ENCODE measurements around the gene PRRX2.

PRRX2 gene

GRCh38 chr9:129675620-129676019 lies 10.2 kb downstream of the PRRX2 start:
- H3K4me3 ChIP-seq (ENCODE audit: low read length), result no peak overlapping the region
- H3K9ac ChIP-seq (ENCODE audit: low read depth, low read length), result no peak overlapping the region
- no peaks in the 10 kb centered on the region for H3K4me1 ChIP-seq (ENCODE audit: insufficient read depth, low read length)
- H3K36me3 ChIP-seq (ENCODE audit: insufficient read depth, low read depth, low read length), result no peaks in the 10 kb centered on the region
- H3K27ac ChIP-seq (ENCODE audit: low read length), result no peak overlapping the region
- H3K27me3 ChIP-seq (ENCODE audit: insufficient read depth, low read length), result no peaks in the 10 kb centered on the region
- H3K9me3 ChIP-seq (ENCODE audit: insufficient read depth, low read depth, low read length), result no peaks in the 10 kb centered on the region

- Histone ChIP-seq H3K9me3 (ENCODE audit: insufficient read depth, low read depth, low read length) (no peaks in the 10 kb centered on the region), H3K4me1 (ENCODE audit: insufficient read depth, low read length) (no peaks in the 10 kb centered on the region), H3K27me3 (ENCODE audit: insufficient read depth, low read length) (no peaks in the 10 kb centered on the region), H3K36me3 (ENCODE audit: insufficient read depth, low read depth, low read length) (no peaks in the 10 kb centered on the region), H3K4me3 (ENCODE audit: low read length) (no peak overlapping the region), H3K27ac (ENCODE audit: low read length) (no peak overlapping the region), H3K9ac (ENCODE audit: low read depth, low read length) (no peak overlapping the region)
These were observed 10.8 kb downstream of the PRRX2 start for GRCh38 chr9:129676287-129676686.

GRCh38 chr9:129676975-129677374 lies 11.5 kb downstream of the PRRX2 start:
- H3K27me3 ChIP-seq (ENCODE audit: insufficient read depth, low read length), result no peaks in the 10 kb centered on the region
- H3K9ac ChIP-seq (ENCODE audit: low read depth, low read length), result no peak overlapping the region
- H3K4me1 ChIP-seq (ENCODE audit: insufficient read depth, low read length), result no peaks in the 10 kb centered on the region
- H3K27ac ChIP-seq (ENCODE audit: low read length), result no peak overlapping the region
- no peaks in the 10 kb centered on the region for H3K36me3 ChIP-seq (ENCODE audit: insufficient read depth, low read depth, low read length)
- H3K9me3 ChIP-seq (ENCODE audit: insufficient read depth, low read depth, low read length), result no peaks in the 10 kb centered on the region
- no peak overlapping the region for H3K4me3 ChIP-seq (ENCODE audit: low read length)

GRCh38 chr9:129677456-129677855 lies 12.0 kb downstream of the PRRX2 start:
- Histone ChIP-seq H3K4me1 (ENCODE audit: insufficient read depth, low read length) (no peaks in the 10 kb centered on the region), H3K36me3 (ENCODE audit: insufficient read depth, low read depth, low read length) (no peaks in the 10 kb centered on the region), H3K27ac (ENCODE audit: low read length) (no peak overlapping the region), H3K9ac (ENCODE audit: low read depth, low read length) (no peak overlapping the region), H3K4me3 (ENCODE audit: low read length) (no peak overlapping the region), H3K9me3 (ENCODE audit: insufficient read depth, low read depth, low read length) (no peaks in the 10 kb centered on the region), H3K27me3 (ENCODE audit: insufficient read depth, low read length) (no peaks in the 10 kb centered on the region)

GRCh38 chr9:129678844-129679243 lies 13.4 kb downstream of the PRRX2 start:
- Histone ChIP-seq H3K4me1 (ENCODE audit: insufficient read depth, low read length) (no peaks in the 10 kb centered on the region), H3K9me3 (ENCODE audit: insufficient read depth, low read depth, low read length) (no peaks in the 10 kb centered on the region), H3K27ac (ENCODE audit: low read length) (no peak overlapping the region), H3K36me3 (ENCODE audit: insufficient read depth, low read depth, low read length) (no peaks in the 10 kb centered on the region), H3K4me3 (ENCODE audit: low read length) (no peak overlapping the region), H3K27me3 (ENCODE audit: insufficient read depth, low read length) (no peaks in the 10 kb centered on the region), H3K9ac (ENCODE audit: low read depth, low read length) (no peak overlapping the region)

GRCh38 chr9:129679537-129679936 lies 14.1 kb downstream of the PRRX2 start:
- Histone ChIP-seq H3K36me3 (ENCODE audit: insufficient read depth, low read depth, low read length) (no peaks in the 10 kb centered on the region), H3K9me3 (ENCODE audit: insufficient read depth, low read depth, low read length) (no peaks in the 10 kb centered on the region), H3K27ac (ENCODE audit: low read length) (no peak overlapping the region), H3K4me1 (ENCODE audit: insufficient read depth, low read length) (no peaks in the 10 kb centered on the region), H3K4me3 (ENCODE audit: low read length) (no peak overlapping the region), H3K27me3 (ENCODE audit: insufficient read depth, low read length) (no peaks in the 10 kb centered on the region), H3K9ac (ENCODE audit: low read depth, low read length) (no peak overlapping the region)

- Histone ChIP-seq H3K4me3 (ENCODE audit: low read length) (no peak overlapping the region), H3K9ac (ENCODE audit: low read depth, low read length) (no peak overlapping the region), H3K36me3 (ENCODE audit: insufficient read depth, low read depth, low read length) (no peaks in the 10 kb centered on the region), H3K4me1 (ENCODE audit: insufficient read depth, low read length) (no peaks in the 10 kb centered on the region), H3K9me3 (ENCODE audit: insufficient read depth, low read depth, low read length) (no peaks in the 10 kb centered on the region), H3K27me3 (ENCODE audit: insufficient read depth, low read length) (no peaks in the 10 kb centered on the region), H3K27ac (ENCODE audit: low read length) (no peak overlapping the region)
These were observed 16.5 kb downstream of the PRRX2 start for GRCh38 chr9:129681924-129682323.

- Histone ChIP-seq H3K9ac (ENCODE audit: low read depth, low read length) (no peak overlapping the region), H3K27ac (ENCODE audit: low read length) (no peak overlapping the region), H3K27me3 (ENCODE audit: insufficient read depth, low read length) (no peaks in the 10 kb centered on the region), H3K36me3 (ENCODE audit: insufficient read depth, low read depth, low read length) (no peaks in the 10 kb centered on the region), H3K4me1 (ENCODE audit: insufficient read depth, low read length) (no peaks in the 10 kb centered on the region), H3K4me3 (ENCODE audit: low read length) (no peak overlapping the region), H3K9me3 (ENCODE audit: insufficient read depth, low read depth, low read length) (no peaks in the 10 kb centered on the region)
These were observed 16.9 kb downstream of the PRRX2 start for GRCh38 chr9:129682381-129682780.

- Histone ChIP-seq H3K9me3 (ENCODE audit: insufficient read depth, low read depth, low read length) (no peaks in the 10 kb centered on the region), H3K27ac (ENCODE audit: low read length) (no peak overlapping the region), H3K4me3 (ENCODE audit: low read length) (no peak overlapping the region), H3K4me1 (ENCODE audit: insufficient read depth, low read length) (no peaks in the 10 kb centered on the region), H3K9ac (ENCODE audit: low read depth, low read length) (no peak overlapping the region), H3K27me3 (ENCODE audit: insufficient read depth, low read length) (no peaks in the 10 kb centered on the region), H3K36me3 (ENCODE audit: insufficient read depth, low read depth, low read length) (no peaks in the 10 kb centered on the region)
These were observed 19.9 kb downstream of the PRRX2 start for GRCh38 chr9:129685220-129685932.

GRCh38 chr9:129685933-129686259 lies 20.4 kb downstream of the PRRX2 start:
- no peaks in the 10 kb centered on the region for H3K36me3 ChIP-seq (ENCODE audit: insufficient read depth, low read depth, low read length)
- H3K4me1 ChIP-seq (ENCODE audit: insufficient read depth, low read length), result no peaks in the 10 kb centered on the region
- no peaks in the 10 kb centered on the region for H3K27me3 ChIP-seq (ENCODE audit: insufficient read depth, low read length)
- no peak overlapping the region for H3K9ac ChIP-seq (ENCODE audit: low read depth, low read length)
- no peak overlapping the region for H3K4me3 ChIP-seq (ENCODE audit: low read length)
- H3K9me3 ChIP-seq (ENCODE audit: insufficient read depth, low read depth, low read length), result no peaks in the 10 kb centered on the region
- no peak overlapping the region for H3K27ac ChIP-seq (ENCODE audit: low read length)

- Histone ChIP-seq H3K9me3 (ENCODE audit: insufficient read depth, low read depth, low read length) (no peaks in the 10 kb centered on the region), H3K27ac (ENCODE audit: low read length) (no peak overlapping the region)
These were observed 21.3 kb downstream of the PRRX2 start for GRCh38 chr9:129686736-129687135.

GRCh38 chr9:129687391-129687790 lies 21.9 kb downstream of the PRRX2 start:
- Histone ChIP-seq H3K9ac (ENCODE audit: low read depth, low read length) (no peak overlapping the region), H3K36me3 (ENCODE audit: insufficient read depth, low read depth, low read length) (no peaks in the 10 kb centered on the region), H3K9me3 (ENCODE audit: insufficient read depth, low read depth, low read length) (no peaks in the 10 kb centered on the region), H3K27me3 (ENCODE audit: insufficient read depth, low read length) (no peaks in the 10 kb centered on the region), H3K27ac (ENCODE audit: low read length) (no peak overlapping the region), H3K4me1 (ENCODE audit: insufficient read depth, low read length) (no peaks in the 10 kb centered on the region), H3K4me3 (ENCODE audit: low read length) (no peak overlapping the region)

More at GRCh38 chr9:129686736-129687135, 21.3 kb downstream of the PRRX2 start:
- H3K4me3 ChIP-seq (ENCODE audit: low read length), result no peak overlapping the region
- no peaks in the 10 kb centered on the region for H3K27me3 ChIP-seq (ENCODE audit: insufficient read depth, low read length)
- H3K4me1 ChIP-seq (ENCODE audit: insufficient read depth, low read length), result no peaks in the 10 kb centered on the region
- no peaks in the 10 kb centered on the region for H3K36me3 ChIP-seq (ENCODE audit: insufficient read depth, low read depth, low read length)
- H3K9ac ChIP-seq (ENCODE audit: low read depth, low read length), result no peak overlapping the region

All from iPS-20b (cell line).